A549 (cell line): ENCODE data around the gene SUPT7L. TPM values are rescaled to one million over a fixed set of nuclear protein-coding genes. Genes with fewer than 3 reads are reported as not detected.
A peak's percentile ranks its signal among the peaks of the same experiment; 100 is the strongest.
"Not testable (repeated sequence)": the region's sequence is repeated elsewhere in the genome, so short reads cannot be mapped to it uniquely, and the experiment has no call there.

Experiments
- ATAC-seq, 2 experiments: fragments of 200-7000 bp in 1 of 2; fragments of >200 bp in 1 of 2; cut with Nextera tagmentation in 1 of 2; cut with Tn5 transposase in 1 of 2; 3 replicates each; pipeline versions ENCODE4 v1.8.0 to v1.9.1; 2018 to 2020; ENCODE audit warnings: mild to moderate bottlenecking in 1 of 2, moderate library complexity in 1 of 2
- CTCF ChIA-PET: fragments of 300-600 bp; sonication (Branson Sonifier 250); formaldehyde crosslinking; extraction: SDS; loops from one replicate; lab custom pipeline; 2021; ENCODE audit warnings: antibody characterized with exemption, inconsistent platforms; lab: Yijun Ruan, JAX
- POLR2A ChIA-PET: fragments of 350-600 bp; formaldehyde crosslinking; extraction: SDS; loops from one replicate; lab custom pipeline; 2021; ENCODE audit warnings: antibody characterized with exemption, inconsistent platforms; lab: Yijun Ruan, JAX
- DNase-seq, 2 experiments: peaks; one replicate each; pipeline versions ENCODE4 v3.0.0 to v3.0.0-alpha.2; 2011 to 2016; ENCODE audit warnings: low read depth in 1 of 2, low spot score in 1 of 2
- FAIRE-seq: peaks from 2 replicates; lab custom pipeline; 2011; peaks lifted over from hg19 to GRCh38; lab: Jason Lieb, UNC
- H3K27ac ChIP-seq, 2 experiments: fragments of >200 bp; sonication (Bioruptor Twin); formaldehyde crosslinking; 3 replicates each; pipeline ENCODE4 v1.5.1; 2016 to 2017
- H3K4me1 ChIP-seq: fragments of >200 bp; sonication (Bioruptor Twin); formaldehyde crosslinking; 3 replicates; pipeline ENCODE4 v1.6.1; 2016
- H3K4me2 ChIP-seq: fragments of >200 bp; sonication (Bioruptor Twin); formaldehyde crosslinking; 3 replicates; pipeline ENCODE4 v1.6.1; 2016
- H3K4me3 ChIP-seq: fragments of >200 bp; sonication (Bioruptor Twin); formaldehyde crosslinking; 3 replicates; pipeline ENCODE4 v1.5.1; 2016
- H3K9me3 ChIP-seq: fragments of >200 bp; sonication (Bioruptor Twin); formaldehyde crosslinking; 3 replicates; pipeline ENCODE4 v1.6.1; 2016
- CHD4 ChIP-seq: fragments of 200-600 bp; sonication (generic); IDR thresholded peaks from 2 replicates; pipeline ENCODE4 v1.6.1; 2016; ENCODE audit warnings: antibody characterized with exemption, mild to moderate bottlenecking, borderline replicate concordance
- E2F6 ChIP-seq: IDR thresholded peaks from 2 replicates; pipeline ENCODE4 v1.6.1; 2012; ENCODE audit warnings: low read depth, borderline replicate concordance
- FOSL2 ChIP-seq, 2 experiments: fragments of 450-650 bp in 1 of 2; fragments of >200 bp in 1 of 2; sonication (Bioruptor Twin) in 1 of 2; formaldehyde crosslinking; IDR thresholded peaks; 2 replicates each; pipeline versions ENCODE4 v1.5.0 to v1.6.1; 2016 to 2020; ENCODE audit warnings: mild to moderate bottlenecking in 1 of 2, moderate library complexity in 1 of 2
- HDAC2 ChIP-seq: fragments of 200-600 bp; sonication (generic); IDR thresholded peaks from 2 replicates; pipeline ENCODE4 v1.6.1; 2016
- JUN ChIP-seq, 2 experiments: fragments of >200 bp; sonication (Bioruptor Twin); formaldehyde crosslinking; IDR thresholded peaks; 2 replicates in 1 of 2; 3 replicates in 1 of 2; pipeline ENCODE4 v1.6.1; 2016 to 2017
- JUNB ChIP-seq: fragments of >200 bp; sonication (Bioruptor Twin); formaldehyde crosslinking; IDR thresholded peaks from 2 replicates; pipeline ENCODE4 v1.6.1; 2016
- KDM5A ChIP-seq: fragments of 200-600 bp; sonication (generic); IDR thresholded peaks from 2 replicates; pipeline ENCODE4 v1.6.1; 2016; ENCODE audit warnings: antibody characterized with exemption, mild to moderate bottlenecking
- MYC ChIP-seq: IDR thresholded peaks from 2 replicates; pipeline ENCODE4 v1.6.1; 2012; ENCODE audit warnings: mild to moderate bottlenecking, inconsistent platforms, low read length, improper control_type of control experiment, borderline replicate concordance
- NPAS2 ChIP-seq: fragments of 250-450 bp; sonication (Bioruptor Pico); IDR thresholded peaks from 2 replicates; pipeline ENCODE4 v1.8.0; 2022; ENCODE audit warnings: mild to moderate bottlenecking, moderate library complexity, borderline replicate concordance
- NR3C1 ChIP-seq: fragments of >200 bp; sonication (Bioruptor Twin); formaldehyde crosslinking; IDR thresholded peaks from 3 replicates; pipeline ENCODE4 v1.6.1; 2017
- PHF8 ChIP-seq: fragments of 200-600 bp; sonication (generic); IDR thresholded peaks from 2 replicates; pipeline ENCODE4 v1.6.1; 2016; ENCODE audit warnings: low read depth, mild to moderate bottlenecking, antibody characterized with exemption, moderate library complexity, borderline replicate concordance
- POLR2A ChIP-seq: IDR thresholded peaks from 2 replicates; pipeline ENCODE4 v1.6.1; 2012; ENCODE audit warnings: mild to moderate bottlenecking, low read length
- RARB ChIP-seq: fragments of 250-450 bp; sonication (Bioruptor Pico); IDR thresholded peaks from 2 replicates; pipeline ENCODE4 v1.8.0; 2021; ENCODE audit warnings: mild to moderate bottlenecking, moderate library complexity
- REST ChIP-seq: fragments of 200-600 bp; sonication (generic); IDR thresholded peaks from 2 replicates; pipeline ENCODE4 v1.6.1; 2016; ENCODE audit warnings: antibody characterized with exemption, mild to moderate bottlenecking, moderate library complexity
- SMC3 ChIP-seq: fragments of >200 bp; sonication (Bioruptor Twin); formaldehyde crosslinking; IDR thresholded peaks from 3 replicates; pipeline ENCODE4 v1.6.1; 2018; ENCODE audit warnings: inconsistent platforms
- TP53 ChIP-seq: fragments of 250-450 bp; sonication (Bioruptor Pico); IDR thresholded peaks from 2 replicates; pipeline ENCODE4 v1.5.0; 2021; ENCODE audit warnings: mild to moderate bottlenecking, moderate library complexity
- WGBS: methylation state at CpG from one replicate; pipeline ENCODE4 v1.1.6; 2017; ENCODE audit errors: missing lambda C conversion rate; 5-methylcytosine and 5-hydroxymethylcytosine counted together
- polyA plus RNA-seq, 4 experiments: library from polyadenylated mRNA; depleted of rRNA in 3 of 4; stranded (reverse); fragments of >200 nt; fragmentation: RNase III in 1 of 4; extraction: RNeasy Plus Mini Kit Qiagen cat#74134 plus additional on column Dnase treatment in 1 of 4; gene quantifications; 2 replicates in 3 of 4; 3 replicates in 1 of 4; pipeline ENCODE4 v1.2.3, GENCODE V29; 2011 to 2017
- TF ChIP-seq, protein P1 (sequence below): IDR thresholded peaks from 2 replicates; pipeline ENCODE4 v1.6.1; 2012
- TF ChIP-seq, protein P2 (sequence below): IDR thresholded peaks from 2 replicates; pipeline ENCODE4 v1.6.1; 2012
- TF ChIP-seq, protein P3 (sequence below): fragments of >200 bp; sonication (Bioruptor Twin); formaldehyde crosslinking; IDR thresholded peaks from 3 replicates; pipeline ENCODE4 v1.6.1; 2016

The SUPT7L gene
- polyA plus RNA-seq, 2 of the 4 experiments (the other 2 are of a cell fraction), result 39.5 to 67.0 TPM

GRCh38 chr2:27628767-27629709 lies 34.4 kb downstream of the SUPT7L start, which contains the start of the genes CCDC121 and GPN1:
Gene CCDC121 (minus strand): TSS chr2:27629012. CDS start chr2:27627799, 1,213 bp downstream.
Gene GPN1 (plus strand): TSS chr2:27629050. CDS start chr2:27629059, 9 bp downstream.
- ATAC-seq, result peak; percentile 92 to 98
- POLR2A ChIA-PET, result interaction anchor here (0.5 to 2.1 kb wide), 7 partner anchors 12 to 225 kb away, joined by 3 to 11 read pairs (median 4); partner anchors contain the start of genes NRBP1, PPM1G, SLC4A1AP and SUPT7L
- TF ChIP-seq MYC (peak; percentile 90), E2F6 (peak; percentile 71; the same call in 1 of the 2 replicates), KDM5A (peak; percentile 92), JUNB (no peak), TP53 (CRISPR knock-in tag) (peak; percentile 65; the same call in 1 of the 2 replicates), JUN (IDR thresholded peaks at IDR 0.05) (peak; percentile 58 to 96; a peak in 4 of 5 replicates), POLR2A (peak; percentile 99), FOSL2 (IDR thresholded peaks at IDR 0.05) (no peak), FOSL2 (CRISPR knock-in tag; IDR thresholded peaks at IDR 0.05) (peak; percentile 79), SMC3 (peak; percentile 16; the same call in 1 of the 3 replicates), PHF8 (peak; percentile 98), NPAS2 (CRISPR knock-in tag) (no peak), RARB (no peak)
- TF ChIP-seq, protein P1, sequence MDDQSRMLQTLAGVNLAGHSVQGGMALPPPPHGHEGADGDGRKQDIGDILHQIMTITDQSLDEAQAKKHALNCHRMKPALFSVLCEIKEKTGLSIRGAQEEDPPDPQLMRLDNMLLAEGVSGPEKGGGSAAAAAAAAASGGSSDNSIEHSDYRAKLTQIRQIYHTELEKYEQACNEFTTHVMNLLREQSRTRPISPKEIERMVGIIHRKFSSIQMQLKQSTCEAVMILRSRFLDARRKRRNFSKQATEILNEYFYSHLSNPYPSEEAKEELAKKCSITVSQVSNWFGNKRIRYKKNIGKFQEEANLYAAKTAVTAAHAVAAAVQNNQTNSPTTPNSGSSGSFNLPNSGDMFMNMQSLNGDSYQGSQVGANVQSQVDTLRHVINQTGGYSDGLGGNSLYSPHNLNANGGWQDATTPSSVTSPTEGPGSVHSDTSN, result peak; percentile 66; the same call in 1 of the 2 replicates
- TF ChIP-seq, protein P2, sequence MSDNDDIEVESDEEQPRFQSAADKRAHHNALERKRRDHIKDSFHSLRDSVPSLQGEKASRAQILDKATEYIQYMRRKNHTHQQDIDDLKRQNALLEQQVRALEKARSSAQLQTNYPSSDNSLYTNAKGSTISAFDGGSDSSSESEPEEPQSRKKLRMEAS, result peak; percentile 90
- TF ChIP-seq, protein P3, sequence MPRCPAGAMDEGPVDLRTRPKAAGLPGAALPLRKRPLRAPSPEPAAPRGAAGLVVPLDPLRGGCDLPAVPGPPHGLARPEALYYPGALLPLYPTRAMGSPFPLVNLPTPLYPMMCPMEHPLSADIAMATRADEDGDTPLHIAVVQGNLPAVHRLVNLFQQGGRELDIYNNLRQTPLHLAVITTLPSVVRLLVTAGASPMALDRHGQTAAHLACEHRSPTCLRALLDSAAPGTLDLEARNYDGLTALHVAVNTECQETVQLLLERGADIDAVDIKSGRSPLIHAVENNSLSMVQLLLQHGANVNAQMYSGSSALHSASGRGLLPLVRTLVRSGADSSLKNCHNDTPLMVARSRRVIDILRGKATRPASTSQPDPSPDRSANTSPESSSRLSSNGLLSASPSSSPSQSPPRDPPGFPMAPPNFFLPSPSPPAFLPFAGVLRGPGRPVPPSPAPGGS, result peak; percentile 89
- TF ChIP-seq, all 56 proteins: peak for 12
- Histone ChIP-seq H3K9me3 (no peaks in the 10 kb centered on the region), H3K4me2 (peak within 1 kb of the TSS; percentile 86), H3K4me3 (peak within 1 kb of the TSS; percentile 80), H3K4me1 (peaks cover 14% of the 10 kb centered on the region), H3K27ac (peak within 1 kb of the TSS; percentile 87 to 93)
- 2% methylated on average over 44 of the region's 44 CpGs for WGBS
- DNase-seq, result peak; percentile 87 to 91
- no peak for FAIRE-seq
- CTCF ChIA-PET, result interaction anchor here (0.6 to 1.9 kb wide), 8 partner anchors 17 to 522 kb away, joined by 3 to 8 read pairs (median 3); partner anchors contain the start of gene IFT172

- CTCF ChIA-PET, result interaction anchor here (0.8 to 1.9 kb wide), 8 partner anchors 8 to 275 kb away, joined by 3 to 8 read pairs (median 3); partner anchors contain the start of gene IFT172
- TF ChIP-seq REST (no peak), NR3C1 (no peak), FOSL2 (IDR thresholded peaks at IDR 0.05) (no peak; the same call in 1 of the 2 replicates), FOSL2 (CRISPR knock-in tag; IDR thresholded peaks at IDR 0.05) (peak; percentile 57), HDAC2 (no peak), JUNB (0 out of 2 replicates have a peak, but pooled peaks have one; percentile 23), CHD4 (no peak)
- TF ChIP-seq, all 56 proteins: peak for 2
- DNase-seq (peak; percentile 25 to 50), FAIRE-seq (no peak), ATAC-seq (peak; percentile 66 to 68)
- Histone ChIP-seq H3K27ac (peak overlapping the region; percentile 87 to 93), H3K4me1 (peaks cover 14% of the 10 kb centered on the region), H3K4me2 (peak overlapping the region; percentile 86), H3K9me3 (no peaks in the 10 kb centered on the region), H3K4me3 (peak overlapping the region; percentile 80)
- POLR2A ChIA-PET, result interaction anchor here (0.8 to 2.1 kb wide), 6 partner anchors 13 to 218 kb away, joined by 3 to 11 read pairs (median 4); partner anchors contain the start of genes NRBP1, PPM1G, SLC4A1AP and SUPT7L
- under 1% methylated on average over 14 of the region's 21 CpGs for WGBS
These were observed 35.2 kb downstream of the SUPT7L start for GRCh38 chr2:27627963-27628766.

DNA sequence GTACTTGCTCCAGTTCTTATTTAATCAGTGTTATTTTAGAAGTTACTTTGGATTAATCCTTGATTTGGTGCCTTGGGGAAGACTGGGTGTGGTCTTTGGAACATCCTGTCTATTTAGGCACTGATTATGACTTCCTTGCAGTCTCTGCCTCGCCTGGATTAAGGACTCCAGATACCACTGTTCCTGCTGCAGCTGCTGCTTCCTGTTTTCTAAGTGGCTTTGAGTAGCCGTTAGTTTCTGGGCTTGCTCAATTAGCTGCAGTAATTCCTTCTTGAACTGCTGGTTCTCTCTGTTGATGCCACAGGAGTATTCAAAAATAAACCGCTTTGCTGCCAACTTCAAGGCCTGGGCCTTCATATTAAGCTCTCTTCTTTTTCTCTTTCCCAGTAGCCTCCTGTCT lies 36.5 kb downstream of the SUPT7L start:
- H3K4me3 ChIP-seq, H3K9me3 ChIP-seq, POLR2A ChIA-PET, FAIRE-seq, H3K4me2 ChIP-seq, H3K27ac ChIP-seq, DNase-seq, ATAC-seq: not testable (repeated sequence)
- peaks cover 14% of the 10 kb centered on the region for H3K4me1 ChIP-seq
- CTCF ChIA-PET, result interaction anchor here (1.1 kb wide), 1 partner anchor 10 kb away, joined by 3 read pairs; no protein-coding TSS in a partner anchor
- 76% methylated on average over 3 of the region's 3 CpGs for WGBS
